Activated naive CD8-positive, alpha-beta T cell treated with anti-CD3 and anti-CD28 coated beads for 36 hours (primary cell): ENCODE data around the gene ARL5C. TPM values are rescaled to one million over a fixed set of nuclear protein-coding genes. Genes with fewer than 3 reads are reported as not detected.
A peak's percentile ranks its signal among the peaks of the same experiment; 100 is the strongest.

Experiments
- DNase-seq: peaks from one replicate; pipeline ENCODE4 v3.0.0; 2021
- H3K27ac Mint-ChIP-seq: one replicate; pipeline ENCODE4 v1.8.0; 2022; ENCODE audit warnings: mild to moderate bottlenecking, moderate library complexity, mixed read lengths
- H3K27me3 Mint-ChIP-seq: one replicate; pipeline ENCODE4 v1.8.0; 2022; ENCODE audit warnings: mild to moderate bottlenecking, mixed read lengths
- H3K36me3 Mint-ChIP-seq: one replicate; pipeline ENCODE4 v1.8.0; 2021; ENCODE audit warnings: mild to moderate bottlenecking, mixed read lengths
- H3K4me1 Mint-ChIP-seq: one replicate; pipeline ENCODE4 v1.8.0; 2021; ENCODE audit warnings: mixed read lengths
- H3K4me3 Mint-ChIP-seq: one replicate; pipeline ENCODE4 v1.8.0; 2022; ENCODE audit warnings: mild to moderate bottlenecking, moderate library complexity, mixed read lengths
- H3K9me3 Mint-ChIP-seq: one replicate; pipeline ENCODE4 v1.8.0; 2022; ENCODE audit warnings: mixed read lengths
- total RNA-seq, 2 experiments: library from RNA; stranded (reverse); gene quantifications; one replicate each; pipeline ENCODE4 v1.2.3, GENCODE V29; 2021

ARL5C gene
- total RNA-seq, 2 experiments from 2014 or later = not detected

DNA sequence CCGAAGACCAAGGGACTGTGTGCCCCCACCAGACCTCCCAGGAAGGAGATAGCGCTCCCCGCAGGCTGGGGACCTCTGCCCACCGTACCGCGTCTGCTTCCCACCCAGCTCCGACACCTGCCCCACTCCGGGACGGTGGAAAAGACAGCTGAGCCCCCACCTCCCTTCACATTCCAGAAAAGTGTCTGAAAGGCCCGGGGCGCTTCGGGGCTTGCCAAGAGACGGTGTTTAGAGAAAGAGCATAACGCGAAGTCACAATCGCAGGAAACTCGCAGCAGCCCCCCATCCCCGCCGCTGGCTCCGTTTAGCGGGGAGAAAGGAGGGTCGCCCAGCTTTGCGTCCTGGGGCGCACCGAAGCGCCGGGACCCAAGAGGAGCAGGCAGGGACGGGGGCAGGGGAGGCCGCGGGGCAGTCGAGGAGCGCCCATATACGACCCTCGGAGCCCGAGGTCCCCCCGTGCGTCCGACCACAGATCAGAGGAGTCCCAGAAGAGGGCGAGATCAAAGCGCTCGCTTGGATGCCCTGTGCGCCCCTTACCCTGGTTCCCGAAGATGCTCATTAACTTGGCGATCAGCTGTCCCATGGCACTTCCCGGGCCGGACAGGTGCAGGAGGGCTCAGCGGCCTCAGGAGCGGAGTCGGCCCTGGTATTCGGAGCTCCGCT, 652 bp downstream of the ARL5C start:
- peaks cover 37% of the 10 kb centered on the region for H3K27me3 Mint-ChIP-seq
- peak overlapping the region; percentile 86 for H3K4me3 Mint-ChIP-seq
- H3K4me1 Mint-ChIP-seq = peaks cover 9% of the 10 kb centered on the region
- H3K9me3 Mint-ChIP-seq = peaks cover 1% of the 10 kb centered on the region
- no peak for DNase-seq
- H3K36me3 Mint-ChIP-seq = no peaks in the 10 kb centered on the region
- no peak overlapping the region for H3K27ac Mint-ChIP-seq

DNA sequence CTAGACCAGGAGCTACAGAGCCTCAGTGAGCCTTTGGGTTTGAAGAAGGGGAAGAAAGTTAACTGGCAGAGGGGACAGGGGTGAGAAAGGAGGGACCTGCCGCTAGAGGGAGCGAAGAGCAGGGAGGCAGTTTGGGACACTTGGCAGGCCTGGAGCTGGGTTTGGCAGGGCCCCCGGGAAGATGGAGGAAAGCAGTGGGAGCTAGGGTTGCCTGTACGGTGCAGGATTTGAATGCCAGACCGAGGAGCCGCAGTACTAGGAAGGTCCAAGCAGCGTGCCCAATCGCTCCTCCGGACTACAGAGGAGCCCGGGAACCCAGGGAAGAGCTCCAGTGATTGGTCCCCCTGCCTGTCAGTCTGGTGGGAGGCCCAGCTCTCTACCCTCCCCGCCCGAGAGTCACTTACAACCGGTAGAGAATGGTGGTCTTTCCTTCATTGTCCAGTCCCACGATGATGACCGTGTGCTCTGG, 1.3 kb downstream of the ARL5C start:
- Mint-ChIP-seq H3K4me1 (peaks cover 9% of the 10 kb centered on the region), H3K4me3 (peak overlapping the region; percentile 86), H3K27ac (peak overlapping the region; percentile 16), H3K27me3 (peaks cover 33% of the 10 kb centered on the region), H3K36me3 (no peaks in the 10 kb centered on the region), H3K9me3 (peaks cover 1% of the 10 kb centered on the region)
- peak; percentile 86 for DNase-seq

DNA sequence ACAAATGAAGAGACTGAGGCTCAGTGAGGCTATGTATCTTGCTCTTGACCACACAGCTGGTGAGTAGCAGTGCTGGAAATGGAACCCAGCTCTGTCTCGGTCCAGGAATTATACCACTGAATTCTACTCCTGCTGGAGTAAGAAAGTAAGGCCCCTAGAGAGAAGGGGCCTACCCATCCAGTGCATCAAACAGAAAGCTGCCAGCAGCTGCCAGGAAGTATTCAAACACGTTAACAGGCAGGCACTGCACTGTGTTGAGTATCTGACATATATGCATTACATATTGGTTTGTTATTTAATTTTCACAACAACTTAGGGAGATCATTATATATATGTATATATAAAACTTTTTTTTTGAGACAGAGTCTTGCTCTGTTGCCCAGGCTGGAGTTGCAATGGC, 4.0 kb downstream of the ARL5C start:
- H3K36me3 Mint-ChIP-seq = no peaks in the 10 kb centered on the region
- H3K4me1 Mint-ChIP-seq = peaks cover 2% of the 10 kb centered on the region
- peaks cover 19% of the 10 kb centered on the region for H3K27me3 Mint-ChIP-seq
- H3K9me3 Mint-ChIP-seq = no peaks in the 10 kb centered on the region
- H3K4me3 Mint-ChIP-seq = no peak overlapping the region
- H3K27ac Mint-ChIP-seq = no peak overlapping the region
- DNase-seq = no peak

DNA sequence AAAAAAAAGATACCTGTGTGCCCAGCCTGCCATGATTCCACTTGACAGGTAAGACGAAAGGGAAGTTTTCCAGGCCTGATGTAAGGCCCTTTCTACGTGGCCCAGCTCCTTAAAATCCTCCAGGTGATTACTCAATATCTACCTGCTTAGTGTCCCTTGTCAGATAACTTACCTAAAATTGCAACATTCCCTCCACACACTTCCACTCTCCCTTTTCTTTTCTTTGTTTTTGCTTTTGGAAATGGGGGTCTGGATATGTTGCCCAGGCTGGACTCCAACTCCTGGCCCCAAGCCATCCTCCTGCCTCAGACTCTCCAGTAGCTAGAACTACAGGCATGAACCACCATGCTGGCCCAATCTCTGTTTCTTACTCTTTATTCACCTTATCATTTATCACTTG, 7.3 kb downstream of the ARL5C start:
- Mint-ChIP-seq H3K27ac (no peak overlapping the region), H3K27me3 (peaks cover 10% of the 10 kb centered on the region), H3K9me3 (peaks cover 1% of the 10 kb centered on the region), H3K36me3 (peaks cover 5% of the 10 kb centered on the region), H3K4me1 (peaks cover 9% of the 10 kb centered on the region), H3K4me3 (no peak overlapping the region)
- no peak for DNase-seq

DNA sequence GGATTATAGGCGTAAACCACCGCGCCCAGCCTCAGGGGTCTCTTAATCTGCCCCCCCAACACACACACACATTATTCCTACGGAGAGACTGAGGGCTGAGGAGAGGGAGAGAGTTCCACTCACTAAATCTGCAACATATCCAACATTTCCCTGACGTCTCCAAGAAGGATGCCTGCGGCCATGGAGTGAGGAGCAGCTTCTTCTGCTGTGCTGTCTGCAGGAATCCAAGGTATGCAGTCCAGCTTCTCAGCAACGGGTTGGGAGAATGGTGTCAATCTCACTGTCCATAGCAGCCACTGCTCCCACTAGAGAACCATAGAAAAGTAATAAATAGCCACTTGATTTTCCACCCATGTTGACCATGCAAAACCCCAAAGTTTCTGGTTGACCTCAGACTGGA, 9.5 kb downstream of the ARL5C start:
- Mint-ChIP-seq H3K27ac (no peak overlapping the region), H3K36me3 (peaks cover 5% of the 10 kb centered on the region), H3K4me1 (peaks cover 25% of the 10 kb centered on the region), H3K4me3 (no peak overlapping the region), H3K9me3 (peaks cover 2% of the 10 kb centered on the region), H3K27me3 (peaks cover 12% of the 10 kb centered on the region)
- DNase-seq = no peak

GRCh38 chr17:39155654-39156053, 10.3 kb downstream of the ARL5C start:
- no peak overlapping the region for H3K27ac Mint-ChIP-seq
- peaks cover 12% of the 10 kb centered on the region for H3K27me3 Mint-ChIP-seq
- peaks cover 5% of the 10 kb centered on the region for H3K36me3 Mint-ChIP-seq
- H3K4me3 Mint-ChIP-seq = no peak overlapping the region
- DNase-seq = no peak
- H3K4me1 Mint-ChIP-seq = peaks cover 29% of the 10 kb centered on the region
- H3K9me3 Mint-ChIP-seq = peaks cover 2% of the 10 kb centered on the region

GRCh38 chr17:39153599-39154051, 12.3 kb downstream of the ARL5C start:
- Mint-ChIP-seq H3K36me3 (peaks cover 5% of the 10 kb centered on the region), H3K27ac (peak overlapping the region; percentile 97), H3K4me1 (peaks cover 35% of the 10 kb centered on the region)

GRCh38 chr17:39151943-39152818, 13.8 kb downstream of the ARL5C start:
- H3K27ac Mint-ChIP-seq = peak overlapping the region; percentile 97
- H3K9me3 Mint-ChIP-seq = peaks cover 2% of the 10 kb centered on the region
- peaks cover 39% of the 10 kb centered on the region for H3K4me1 Mint-ChIP-seq
- H3K27me3 Mint-ChIP-seq = peaks cover 12% of the 10 kb centered on the region
- peaks cover 5% of the 10 kb centered on the region for H3K36me3 Mint-ChIP-seq
- H3K4me3 Mint-ChIP-seq = peak overlapping the region; percentile 99
- DNase-seq = peak; percentile 37

More at GRCh38 chr17:39153599-39154051, 12.3 kb downstream of the ARL5C start:
- Mint-ChIP-seq H3K4me3 (peak overlapping the region; percentile 99), H3K27me3 (peaks cover 12% of the 10 kb centered on the region), H3K9me3 (peaks cover 2% of the 10 kb centered on the region)
- peak; percentile 85 for DNase-seq

GRCh38 chr17:39151150-39151942, 14.6 kb downstream of the ARL5C start, which contains the start of gene PLXDC1:
Gene PLXDC1, minus strand, starts transcription at chr17:39151637. Its CDS starts 200 bp downstream, at chr17:39151437.
- peaks cover 39% of the 10 kb centered on the region for H3K4me1 Mint-ChIP-seq
- peaks cover 12% of the 10 kb centered on the region for H3K27me3 Mint-ChIP-seq
- peak within 1 kb of the TSS; percentile 97 for H3K27ac Mint-ChIP-seq
- peak within 1 kb of the TSS; percentile 99 for H3K4me3 Mint-ChIP-seq
- DNase-seq = peak; percentile 42
- H3K9me3 Mint-ChIP-seq = peaks cover 2% of the 10 kb centered on the region
- peaks cover 5% of the 10 kb centered on the region for H3K36me3 Mint-ChIP-seq

- no peak for DNase-seq
- Mint-ChIP-seq H3K9me3 (peaks cover 2% of the 10 kb centered on the region), H3K27me3 (peaks cover 12% of the 10 kb centered on the region), H3K4me3 (peak overlapping the region; percentile 54), H3K36me3 (peaks cover 5% of the 10 kb centered on the region), H3K4me1 (peaks cover 39% of the 10 kb centered on the region), H3K27ac (no peak overlapping the region)
Measured at GRCh38 chr17:39150795-39151149, 15.2 kb downstream of the ARL5C start.

DNA sequence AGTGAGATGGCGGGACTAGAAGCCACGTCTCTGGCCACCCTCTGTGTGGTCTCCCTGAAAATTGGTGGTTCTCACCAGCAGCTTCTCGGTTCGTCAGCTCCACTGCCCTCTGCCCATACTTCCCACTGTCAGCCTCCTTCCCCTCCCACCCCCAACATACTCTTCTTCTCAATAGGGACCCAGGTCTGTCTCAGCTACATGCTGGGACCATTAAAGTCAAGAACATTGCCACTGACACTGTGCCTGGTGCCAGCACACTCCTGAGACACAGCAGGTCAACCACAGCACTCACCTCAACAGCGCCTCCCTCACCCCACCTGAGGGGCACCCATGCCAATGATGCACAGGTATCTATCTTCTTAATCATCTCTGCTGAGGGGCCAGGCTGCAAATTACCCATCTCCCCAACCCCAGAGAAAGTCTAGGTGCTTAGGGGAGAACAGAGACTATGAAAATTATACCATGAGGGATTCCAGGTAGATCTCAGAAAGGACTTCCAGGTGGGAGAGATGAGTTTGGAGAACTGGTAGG, 15.8 kb downstream of the ARL5C start:
- H3K36me3 Mint-ChIP-seq = peaks cover 5% of the 10 kb centered on the region
- peaks cover 2% of the 10 kb centered on the region for H3K9me3 Mint-ChIP-seq
- H3K4me3 Mint-ChIP-seq = no peak overlapping the region
- H3K27ac Mint-ChIP-seq = no peak overlapping the region
- DNase-seq = no peak
- peaks cover 41% of the 10 kb centered on the region for H3K4me1 Mint-ChIP-seq
- H3K27me3 Mint-ChIP-seq = peaks cover 12% of the 10 kb centered on the region

GRCh38 chr17:39147221-39148185, 18.5 kb downstream of the ARL5C start:
- peaks cover 30% of the 10 kb centered on the region for H3K4me1 Mint-ChIP-seq
- H3K27ac Mint-ChIP-seq = no peak overlapping the region
- H3K27me3 Mint-ChIP-seq = no peaks in the 10 kb centered on the region
- no peak overlapping the region for H3K4me3 Mint-ChIP-seq
- no peaks in the 10 kb centered on the region for H3K9me3 Mint-ChIP-seq
- no peaks in the 10 kb centered on the region for H3K36me3 Mint-ChIP-seq
- DNase-seq = no peak

DNA sequence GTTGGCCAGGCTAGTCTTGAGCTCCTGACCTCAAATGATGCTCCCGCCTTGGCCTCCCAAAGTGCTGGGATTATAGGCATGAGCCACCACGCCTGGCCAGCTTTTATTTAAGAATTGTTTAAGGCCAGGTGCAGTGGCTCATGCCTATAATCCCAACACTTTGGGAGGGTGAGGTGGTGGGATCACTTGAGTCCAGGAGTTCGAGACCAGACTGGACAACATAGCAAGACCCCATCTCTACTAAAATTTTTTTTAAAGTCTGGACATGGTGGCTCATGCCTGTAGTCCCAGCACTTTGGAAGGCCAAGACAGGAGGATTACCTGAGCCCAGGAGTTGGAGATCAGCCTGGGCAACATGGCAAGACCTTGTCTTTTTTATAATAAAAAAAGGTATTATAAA, 19.7 kb downstream of the ARL5C start:
- DNase-seq = no peak
- Mint-ChIP-seq H3K9me3 (peaks cover 3% of the 10 kb centered on the region), H3K4me3 (no peak overlapping the region), H3K4me1 (peaks cover 22% of the 10 kb centered on the region), H3K36me3 (peaks cover 2% of the 10 kb centered on the region), H3K27me3 (no peaks in the 10 kb centered on the region), H3K27ac (no peak overlapping the region)

DNA sequence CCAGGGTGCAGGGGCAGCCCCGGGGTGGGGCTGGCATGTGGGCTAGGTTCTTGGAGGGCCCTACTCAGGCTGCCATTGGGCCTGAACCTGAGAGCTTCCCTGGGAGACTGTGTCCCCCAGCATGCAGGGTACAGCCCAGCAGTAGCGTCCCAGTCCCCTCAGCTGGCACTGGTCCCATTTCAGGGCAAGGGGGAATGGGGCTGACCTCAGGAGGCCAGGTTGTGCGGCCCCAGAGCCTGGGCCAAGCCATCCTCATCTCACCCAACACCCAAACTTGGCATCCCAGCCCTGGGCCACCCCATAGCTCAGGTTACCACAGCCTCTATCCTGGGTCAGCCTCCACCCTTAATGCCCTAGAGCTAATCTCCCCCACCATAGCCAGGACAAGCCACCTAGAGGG, 20.8 kb downstream of the ARL5C start:
- H3K4me3 Mint-ChIP-seq = no peak overlapping the region
- H3K36me3 Mint-ChIP-seq = peaks cover 2% of the 10 kb centered on the region
- no peaks in the 10 kb centered on the region for H3K27me3 Mint-ChIP-seq
- peaks cover 3% of the 10 kb centered on the region for H3K9me3 Mint-ChIP-seq
- peaks cover 15% of the 10 kb centered on the region for H3K4me1 Mint-ChIP-seq
- no peak for DNase-seq
- no peak overlapping the region for H3K27ac Mint-ChIP-seq
